ENCODE results near the gene RASSF7. TPM values are rescaled to one million over a fixed set of nuclear protein-coding genes. Genes with fewer than 3 reads are reported as not detected.

The RASSF7 gene
- total RNA-seq, 6 experiments from 2014 or later: 10.1 to 18.8 (median 12.7) TPM

DNA sequence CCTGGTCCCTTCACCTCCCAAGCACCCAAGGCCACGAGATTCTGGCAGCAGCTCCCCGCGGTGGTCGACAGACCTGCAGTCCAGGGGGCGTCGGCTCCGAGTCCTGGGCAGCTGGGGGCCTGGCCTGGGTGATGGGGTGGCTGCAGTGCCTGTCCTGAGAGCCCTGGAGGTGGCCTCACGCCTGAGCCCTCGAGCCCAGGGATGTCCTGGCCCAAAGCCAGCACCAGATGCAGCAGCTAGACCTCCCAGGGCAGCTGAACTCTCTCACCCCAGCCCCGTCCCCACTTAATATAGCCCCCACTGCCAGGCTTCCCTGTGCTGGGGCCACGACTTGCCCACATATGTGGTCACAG is 6.8 kb upstream of the RASSF7 start:
- H3K27me3 Mint-ChIP-seq (ENCODE audit: insufficient read depth): peaks cover 8% of the 10 kb centered on the region
- H3K4me3 Mint-ChIP-seq: no peak overlapping the region
- H3K36me3 Mint-ChIP-seq (ENCODE audit: low read depth): no peaks in the 10 kb centered on the region
- H3K27ac Mint-ChIP-seq: no peak overlapping the region
- DNase-seq: no peak
- no peaks in the 10 kb centered on the region for H3K4me1 Mint-ChIP-seq (ENCODE audit: low read depth)
- no peak for TF ChIP-seq CTCF (IDR thresholded peaks at IDR 0.05)
- no peaks in the 10 kb centered on the region for H3K9me3 Mint-ChIP-seq

- Mint-ChIP-seq H3K27ac (no peak overlapping the region), H3K36me3 (ENCODE audit: low read depth) (no peaks in the 10 kb centered on the region), H3K4me3 (no peak overlapping the region), H3K9me3 (no peaks in the 10 kb centered on the region), H3K4me1 (ENCODE audit: low read depth) (no peaks in the 10 kb centered on the region), H3K27me3 (ENCODE audit: insufficient read depth) (peaks cover 10% of the 10 kb centered on the region)
- DNase-seq: no peak
- peak; percentile 76 for TF ChIP-seq CTCF (IDR thresholded peaks at IDR 0.05)
Measured at GRCh38 chr11:554428-555226, 6.1 kb upstream of the RASSF7 start.

DNA sequence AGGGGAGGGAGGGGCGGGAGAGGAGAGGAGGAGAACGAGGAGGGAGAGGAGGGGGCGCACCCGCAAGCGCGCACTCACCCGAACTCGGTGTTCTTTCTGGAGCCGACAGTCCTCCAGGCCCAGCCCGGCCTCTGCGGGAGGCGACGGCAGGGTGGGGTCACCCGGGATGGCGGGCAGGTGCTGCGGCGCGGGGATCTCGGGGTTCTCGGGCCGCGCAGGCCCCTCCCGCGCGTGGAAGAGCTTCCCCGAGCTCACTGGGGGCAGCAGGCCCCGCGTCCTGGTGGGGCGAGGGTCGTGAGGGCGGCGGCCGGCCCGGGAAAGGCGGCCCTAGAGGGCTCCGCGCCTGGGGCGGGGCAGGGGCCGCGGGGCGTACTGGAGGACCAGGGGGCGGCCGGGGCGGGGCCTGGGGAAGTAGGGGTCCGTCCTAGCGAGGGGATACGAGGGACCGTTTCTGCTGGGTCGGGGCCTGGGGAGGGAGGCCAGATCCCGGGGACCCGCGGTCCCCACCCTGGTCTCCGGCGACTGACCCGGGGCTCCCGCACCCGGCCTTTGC is 5.5 kb upstream of the RASSF7 start:
- Mint-ChIP-seq H3K9me3 (no peaks in the 10 kb centered on the region), H3K4me3 (no peak overlapping the region), H3K27me3 (ENCODE audit: insufficient read depth) (peaks cover 10% of the 10 kb centered on the region)

DNA sequence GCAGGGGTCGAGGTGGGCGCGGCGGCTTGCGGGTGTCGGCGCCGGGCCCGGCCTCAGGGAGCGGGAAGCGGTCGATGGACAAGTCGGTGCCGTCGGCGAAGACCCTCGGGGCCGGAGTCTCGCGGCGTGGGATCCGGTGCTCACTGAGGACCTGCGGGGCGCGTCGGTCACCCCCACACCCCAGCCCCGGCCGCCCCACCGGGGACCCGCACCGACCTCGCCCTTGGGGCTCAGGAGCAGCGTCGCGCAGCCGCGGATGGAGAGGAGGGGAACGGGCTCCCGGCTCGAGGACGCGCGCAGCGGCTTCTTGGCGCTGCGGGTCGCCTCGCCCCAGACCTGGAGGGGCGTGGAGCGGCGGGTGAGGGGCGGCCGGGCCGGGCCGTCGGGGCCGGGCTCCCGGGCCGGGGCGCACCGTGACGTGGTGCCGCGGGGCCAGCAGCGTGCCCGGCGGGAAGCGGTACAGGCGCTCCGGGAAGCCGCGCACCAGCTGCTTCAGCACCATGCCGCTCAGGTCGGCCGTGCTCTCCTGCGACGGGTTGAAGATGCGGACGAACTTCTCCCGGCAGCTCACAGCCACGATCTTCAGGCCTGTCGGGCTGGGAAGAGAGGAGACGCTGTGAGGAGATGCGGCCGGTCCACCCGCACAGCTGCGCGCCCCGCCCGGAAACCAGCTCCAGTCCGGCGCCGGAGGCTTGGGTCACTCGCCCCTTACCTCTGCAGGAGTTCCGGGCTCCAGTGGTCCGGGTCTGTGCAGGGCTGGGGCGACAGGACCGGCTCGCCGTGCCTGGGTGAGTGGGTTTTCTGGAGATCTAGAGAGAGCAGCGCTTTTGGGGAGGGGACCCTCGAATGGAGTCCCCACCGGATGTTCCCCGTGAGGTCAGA is 4.7 kb upstream of the RASSF7 start:
- no peak for TF ChIP-seq CTCF (IDR thresholded peaks at IDR 0.05)
- no peak overlapping the region for H3K27ac Mint-ChIP-seq
- no peaks in the 10 kb centered on the region for H3K4me1 Mint-ChIP-seq (ENCODE audit: low read depth)
- H3K36me3 Mint-ChIP-seq (ENCODE audit: low read depth): no peaks in the 10 kb centered on the region
- H3K9me3 Mint-ChIP-seq: no peaks in the 10 kb centered on the region
- peaks cover 10% of the 10 kb centered on the region for H3K27me3 Mint-ChIP-seq (ENCODE audit: insufficient read depth)
- no peak for DNase-seq
- no peak overlapping the region for H3K4me3 Mint-ChIP-seq

More for the DNA sequence above, 5.5 kb upstream of the RASSF7 start:
- no peaks in the 10 kb centered on the region for H3K4me1 Mint-ChIP-seq (ENCODE audit: low read depth)
- H3K36me3 Mint-ChIP-seq (ENCODE audit: low read depth): no peaks in the 10 kb centered on the region
- H3K27ac Mint-ChIP-seq: no peak overlapping the region
- peak; percentile 39; the same call in 1 of the 2 replicates for TF ChIP-seq CTCF (IDR thresholded peaks at IDR 0.05)
- DNase-seq: no peak

- Mint-ChIP-seq H3K27me3 (ENCODE audit: insufficient read depth) (peaks cover 10% of the 10 kb centered on the region), H3K4me1 (ENCODE audit: low read depth) (no peaks in the 10 kb centered on the region), H3K4me3 (no peak overlapping the region), H3K36me3 (ENCODE audit: low read depth) (no peaks in the 10 kb centered on the region), H3K27ac (no peak overlapping the region), H3K9me3 (no peaks in the 10 kb centered on the region)
- no peak for TF ChIP-seq CTCF (IDR thresholded peaks at IDR 0.05)
- no peak for DNase-seq
Measured at GRCh38 chr11:556662-557256, 4.0 kb upstream of the RASSF7 start.

All from HFFc6 (cell line).